HG02759 (cell line): ENCODE data around the gene RPLP1.

Source experiments
- ATAC-seq: cut with Tn5 transposase; IDR thresholded peaks from one replicate; pipeline ENCODE4 v1.9.1; 2021; ENCODE audit warnings: mild to moderate bottlenecking, moderate library complexity; ENCODE audit not compliant: unreplicated experiment

RPLP1 gene

GRCh38 chr15:69496001-69496400, 43.4 kb downstream of the RPLP1 start:
- ATAC-seq: no peak

- no peak for ATAC-seq
Measured at GRCh38 chr15:69497076-69497475, 44.5 kb downstream of the RPLP1 start.

GRCh38 chr15:69497667-69498066, 45.0 kb downstream of the RPLP1 start:
- ATAC-seq: no peak

GRCh38 chr15:69498282-69498681, 45.7 kb downstream of the RPLP1 start:
- no peak for ATAC-seq

GRCh38 chr15:69498987-69499386, 46.4 kb downstream of the RPLP1 start:
- ATAC-seq: no peak

- no peak for ATAC-seq
Measured at GRCh38 chr15:69499521-69500211, 47.0 kb downstream of the RPLP1 start.

- no peak for ATAC-seq
Measured at GRCh38 chr15:69500339-69500738, 47.7 kb downstream of the RPLP1 start.

GRCh38 chr15:69501456-69501855, 48.8 kb downstream of the RPLP1 start:
- ATAC-seq: no peak

- no peak for ATAC-seq
Measured at GRCh38 chr15:69502470-69503045, 49.9 kb downstream of the RPLP1 start.

GRCh38 chr15:69504352-69505040, 51.9 kb downstream of the RPLP1 start:
- ATAC-seq: no peak
